ENCODE results near the gene KLHL7. TPM values are rescaled to one million over a fixed set of nuclear protein-coding genes. Genes with fewer than 3 reads are reported as not detected.

Gene KLHL7
- polyA plus RNA-seq, 1 donor from 2014 or later: 198 TPM

DNA sequence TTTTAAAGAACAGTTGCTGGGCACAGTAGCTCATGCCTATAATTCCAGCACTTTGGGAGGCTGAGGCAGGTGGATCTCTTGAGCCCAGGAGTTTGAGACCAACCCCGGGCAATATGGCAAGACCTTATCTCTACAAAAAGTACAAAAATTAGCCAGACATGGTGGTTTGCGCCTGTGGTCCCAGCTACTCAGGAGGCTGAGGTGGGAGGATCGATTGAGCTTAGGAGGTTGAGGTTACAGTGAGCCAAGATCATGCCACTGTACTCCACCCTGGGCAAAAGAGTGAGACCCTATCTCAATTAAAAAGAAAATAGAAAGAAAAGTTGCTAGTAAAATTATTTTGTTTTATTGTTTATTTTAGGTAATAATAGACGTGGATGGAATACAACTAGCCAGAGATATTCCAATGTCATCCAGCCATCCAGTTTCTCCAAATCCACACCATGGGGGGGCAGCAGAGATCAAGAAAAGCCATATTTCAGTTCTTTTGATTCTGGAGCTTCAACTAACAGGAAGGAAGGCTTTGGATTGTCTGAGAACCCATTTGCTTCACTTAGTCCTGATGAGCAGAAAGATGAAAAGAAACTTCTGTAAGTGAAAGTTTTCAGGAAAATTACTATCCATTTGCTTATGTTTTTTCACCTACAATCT lies 79.2 kb downstream of the KLHL7 start:
- Histone ChIP-seq H3K4me2 (ENCODE audit: low read length) (no peak overlapping the region), H3F3A (ENCODE audit: insufficient read depth, low read length, poor library complexity, severe bottlenecking) (peaks cover 4% of the 10 kb centered on the region), H3K9me2 (ENCODE audit: insufficient read depth, low read length) (no peaks in the 10 kb centered on the region), H3K4me3 (ENCODE audit: low read length) (peak overlapping the region; percentile 86), H3K79me2 (replicated peaks; ENCODE audit: insufficient read depth, low read length) (peaks cover 43% of the 10 kb centered on the region), H3K9me3 (ENCODE audit: low read length) (no peaks in the 10 kb centered on the region), H3K27ac (ENCODE audit: low read length) (no peak overlapping the region), H3K27me3 (ENCODE audit: insufficient read depth, low read depth, low read length) (no peaks in the 10 kb centered on the region), H4K20me1 (ENCODE audit: insufficient read depth) (no peaks in the 10 kb centered on the region), H3K36me3 (ENCODE audit: insufficient read depth, low read length) (no peaks in the 10 kb centered on the region), H3K9ac (ENCODE audit: low read length) (no peak overlapping the region), H2AFZ (ENCODE audit: low read depth, low read length) (no peak overlapping the region)
- TF ChIP-seq EZH2 (IDR thresholded peaks at IDR 0.05; ENCODE audit: borderline replicate concordance, insufficient read depth, low read length, poor library complexity, severe bottlenecking) (no peak), POLR2AphosphoS5 (IDR thresholded peaks at IDR 0.05) (no peak), RAD21 (conservative IDR thresholded peaks at IDR 0.05) (peak; percentile 56), SMC3 (conservative IDR thresholded peaks at IDR 0.05; ENCODE audit: poor library complexity) (peak; percentile 47), MXI1 (conservative IDR thresholded peaks at IDR 0.05; ENCODE audit: poor library complexity, severe bottlenecking) (no peak)
- TF ChIP-seq, protein P1, sequence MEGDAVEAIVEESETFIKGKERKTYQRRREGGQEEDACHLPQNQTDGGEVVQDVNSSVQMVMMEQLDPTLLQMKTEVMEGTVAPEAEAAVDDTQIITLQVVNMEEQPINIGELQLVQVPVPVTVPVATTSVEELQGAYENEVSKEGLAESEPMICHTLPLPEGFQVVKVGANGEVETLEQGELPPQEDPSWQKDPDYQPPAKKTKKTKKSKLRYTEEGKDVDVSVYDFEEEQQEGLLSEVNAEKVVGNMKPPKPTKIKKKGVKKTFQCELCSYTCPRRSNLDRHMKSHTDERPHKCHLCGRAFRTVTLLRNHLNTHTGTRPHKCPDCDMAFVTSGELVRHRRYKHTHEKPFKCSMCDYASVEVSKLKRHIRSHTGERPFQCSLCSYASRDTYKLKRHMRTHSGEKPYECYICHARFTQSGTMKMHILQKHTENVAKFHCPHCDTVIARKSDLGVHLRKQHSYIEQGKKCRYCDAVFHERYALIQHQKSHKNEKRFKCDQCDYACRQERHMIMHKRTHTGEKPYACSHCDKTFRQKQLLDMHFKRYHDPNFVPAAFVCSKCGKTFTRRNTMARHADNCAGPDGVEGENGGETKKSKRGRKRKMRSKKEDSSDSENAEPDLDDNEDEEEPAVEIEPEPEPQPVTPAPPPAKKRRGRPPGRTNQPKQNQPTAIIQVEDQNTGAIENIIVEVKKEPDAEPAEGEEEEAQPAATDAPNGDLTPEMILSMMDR (IDR thresholded peaks at IDR 0.05; ENCODE audit: poor library complexity, severe bottlenecking): peak; percentile 49
- TF ChIP-seq, protein P2, sequence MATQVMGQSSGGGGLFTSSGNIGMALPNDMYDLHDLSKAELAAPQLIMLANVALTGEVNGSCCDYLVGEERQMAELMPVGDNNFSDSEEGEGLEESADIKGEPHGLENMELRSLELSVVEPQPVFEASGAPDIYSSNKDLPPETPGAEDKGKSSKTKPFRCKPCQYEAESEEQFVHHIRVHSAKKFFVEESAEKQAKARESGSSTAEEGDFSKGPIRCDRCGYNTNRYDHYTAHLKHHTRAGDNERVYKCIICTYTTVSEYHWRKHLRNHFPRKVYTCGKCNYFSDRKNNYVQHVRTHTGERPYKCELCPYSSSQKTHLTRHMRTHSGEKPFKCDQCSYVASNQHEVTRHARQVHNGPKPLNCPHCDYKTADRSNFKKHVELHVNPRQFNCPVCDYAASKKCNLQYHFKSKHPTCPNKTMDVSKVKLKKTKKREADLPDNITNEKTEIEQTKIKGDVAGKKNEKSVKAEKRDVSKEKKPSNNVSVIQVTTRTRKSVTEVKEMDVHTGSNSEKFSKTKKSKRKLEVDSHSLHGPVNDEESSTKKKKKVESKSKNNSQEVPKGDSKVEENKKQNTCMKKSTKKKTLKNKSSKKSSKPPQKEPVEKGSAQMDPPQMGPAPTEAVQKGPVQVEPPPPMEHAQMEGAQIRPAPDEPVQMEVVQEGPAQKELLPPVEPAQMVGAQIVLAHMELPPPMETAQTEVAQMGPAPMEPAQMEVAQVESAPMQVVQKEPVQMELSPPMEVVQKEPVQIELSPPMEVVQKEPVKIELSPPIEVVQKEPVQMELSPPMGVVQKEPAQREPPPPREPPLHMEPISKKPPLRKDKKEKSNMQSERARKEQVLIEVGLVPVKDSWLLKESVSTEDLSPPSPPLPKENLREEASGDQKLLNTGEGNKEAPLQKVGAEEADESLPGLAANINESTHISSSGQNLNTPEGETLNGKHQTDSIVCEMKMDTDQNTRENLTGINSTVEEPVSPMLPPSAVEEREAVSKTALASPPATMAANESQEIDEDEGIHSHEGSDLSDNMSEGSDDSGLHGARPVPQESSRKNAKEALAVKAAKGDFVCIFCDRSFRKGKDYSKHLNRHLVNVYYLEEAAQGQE (IDR thresholded peaks at IDR 0.05; ENCODE audit: borderline replicate concordance): no peak

DNA sequence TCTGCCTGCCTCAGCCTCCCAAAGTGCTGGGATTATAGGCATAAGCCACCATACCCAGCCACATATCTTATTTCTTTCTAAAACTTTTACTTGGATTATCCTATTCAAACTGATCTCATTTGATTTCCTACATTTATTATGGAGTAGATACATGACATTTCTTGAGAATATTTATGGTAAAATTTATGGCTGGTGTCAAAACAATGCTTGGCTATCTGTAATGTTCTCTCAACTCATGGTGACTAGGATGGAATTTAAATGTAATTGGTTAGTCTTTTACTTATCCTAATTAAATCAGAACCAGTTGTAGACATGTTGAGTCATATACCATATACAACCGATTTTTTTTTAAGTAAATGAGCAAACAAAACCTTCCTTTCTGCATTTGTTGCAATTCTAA lies 80.4 kb downstream of the KLHL7 start:
- Histone ChIP-seq H3K27me3 (ENCODE audit: insufficient read depth, low read depth, low read length) (no peaks in the 10 kb centered on the region), H3K9me3 (ENCODE audit: low read length) (no peaks in the 10 kb centered on the region), H3K36me3 (ENCODE audit: insufficient read depth, low read length) (no peaks in the 10 kb centered on the region), H3K4me2 (ENCODE audit: low read length) (no peak overlapping the region), H2AFZ (ENCODE audit: low read depth, low read length) (no peak overlapping the region), H3K9me2 (ENCODE audit: insufficient read depth, low read length) (no peaks in the 10 kb centered on the region), H4K20me1 (ENCODE audit: insufficient read depth) (no peaks in the 10 kb centered on the region), H3K79me2 (replicated peaks; ENCODE audit: insufficient read depth, low read length) (peaks cover 43% of the 10 kb centered on the region), H3K27ac (ENCODE audit: low read length) (no peak overlapping the region), H3F3A (ENCODE audit: insufficient read depth, low read length, poor library complexity, severe bottlenecking) (peaks cover 4% of the 10 kb centered on the region), H3K9ac (ENCODE audit: low read length) (no peak overlapping the region), H3K4me3 (ENCODE audit: low read length) (no peak overlapping the region)
- TF ChIP-seq MXI1 (conservative IDR thresholded peaks at IDR 0.05; ENCODE audit: poor library complexity, severe bottlenecking) (no peak), EP300 (conservative IDR thresholded peaks at IDR 0.05; ENCODE audit: poor library complexity, severe bottlenecking) (no peak), SMC3 (conservative IDR thresholded peaks at IDR 0.05; ENCODE audit: poor library complexity) (no peak), TAF1 (IDR thresholded peaks at IDR 0.05; ENCODE audit: low read depth) (no peak), RAD21 (conservative IDR thresholded peaks at IDR 0.05) (no peak)

All from neural cell (in vitro differentiated cells).